CD4-positive, alpha-beta T cell treated with Interferon gamma for 1 hour (primary cell): ENCODE results near the gene INPP5A.
A peak's percentile ranks its signal among the peaks of the same experiment; 100 is the strongest.
"Not testable (repeated sequence)": the region's sequence is repeated elsewhere in the genome, so short reads cannot be mapped to it uniquely, and the experiment has no call there.

Experiments used
- DNase-seq: peaks from one replicate; pipeline ENCODE4 v3.0.0-alpha.2; 2020

INPP5A gene

GRCh38 chr10:132504501-132505272, 32.9 kb upstream of the INPP5A start:
- DNase-seq = no peak

DNA sequence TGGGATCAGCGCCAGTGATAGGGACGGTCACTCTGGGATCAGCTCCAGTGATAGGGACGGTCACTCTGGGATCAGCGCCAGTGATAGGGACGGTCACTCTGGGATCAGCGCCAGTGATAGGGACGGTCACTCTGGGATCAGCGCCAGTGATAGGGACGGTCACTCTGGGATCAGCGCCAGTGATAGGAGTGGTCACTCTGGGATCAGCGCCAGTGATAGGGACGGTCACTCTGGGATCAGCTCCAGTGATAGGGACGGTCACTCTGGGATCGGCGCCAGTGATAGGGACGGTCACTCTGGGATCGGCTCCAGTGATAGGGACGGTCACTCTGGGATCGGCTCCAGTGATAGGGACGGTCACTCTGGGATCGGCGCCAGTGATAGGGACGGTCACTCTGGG, 32.0 kb upstream of the INPP5A start:
- not testable (repeated sequence) for DNase-seq

- DNase-seq = no peak
Measured at GRCh38 chr10:132506711-132507408, 30.7 kb upstream of the INPP5A start.

DNA sequence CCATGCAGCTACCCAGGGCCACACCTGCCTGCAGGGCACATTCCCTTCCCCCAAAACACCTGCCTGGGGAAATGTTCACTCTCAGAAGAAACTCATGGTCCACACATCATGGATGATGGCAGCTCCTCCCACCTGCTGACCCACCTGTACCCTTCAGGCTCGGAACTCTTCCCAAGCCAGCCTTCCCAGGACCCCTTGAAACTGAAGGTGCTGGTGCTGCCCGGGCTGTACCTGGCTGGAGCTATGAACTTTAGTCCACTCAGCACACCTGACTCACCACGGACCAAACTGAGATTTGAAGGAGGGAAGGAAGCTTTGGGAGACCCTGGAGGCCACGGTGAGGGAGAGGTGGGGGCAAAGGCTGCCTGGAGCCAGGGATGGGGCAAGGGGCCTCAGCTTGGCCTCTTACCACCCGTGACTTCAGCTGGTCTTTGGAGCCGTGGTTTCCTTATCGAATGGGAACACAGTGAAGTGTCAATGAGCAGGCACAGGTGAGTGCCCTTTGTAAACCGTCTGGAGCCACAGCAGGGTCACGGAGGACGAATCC, 30.1 kb upstream of the INPP5A start:
- no peak for DNase-seq

DNA sequence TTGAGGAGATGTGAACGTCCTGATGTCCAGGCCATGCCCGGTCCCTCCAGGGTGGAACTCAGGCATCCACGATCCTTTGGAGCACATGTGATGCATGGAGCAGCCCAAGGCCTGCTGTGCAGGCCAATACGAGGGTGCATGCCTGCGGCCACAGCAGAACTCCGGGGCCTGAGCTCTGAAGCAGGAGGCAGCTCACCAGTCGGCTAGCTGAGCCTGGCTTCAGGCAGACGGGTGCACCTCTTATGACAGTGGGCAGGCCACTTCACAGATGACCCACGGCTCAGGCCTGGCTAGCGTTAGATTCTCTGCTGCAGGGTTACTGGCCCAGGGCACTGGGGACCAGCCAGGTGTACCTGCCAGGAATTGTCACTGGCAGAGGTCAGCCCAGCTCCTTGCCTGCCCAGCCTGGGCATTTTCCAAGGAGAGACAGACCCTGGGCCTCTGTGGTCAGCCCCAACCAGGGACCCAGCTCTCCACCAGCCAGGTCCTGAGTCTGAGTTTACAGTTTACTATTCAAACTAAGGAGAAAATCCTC, 29.6 kb upstream of the INPP5A start:
- DNase-seq = no peak

GRCh38 chr10:132508581-132509443, 28.8 kb upstream of the INPP5A start:
- no peak for DNase-seq

DNA sequence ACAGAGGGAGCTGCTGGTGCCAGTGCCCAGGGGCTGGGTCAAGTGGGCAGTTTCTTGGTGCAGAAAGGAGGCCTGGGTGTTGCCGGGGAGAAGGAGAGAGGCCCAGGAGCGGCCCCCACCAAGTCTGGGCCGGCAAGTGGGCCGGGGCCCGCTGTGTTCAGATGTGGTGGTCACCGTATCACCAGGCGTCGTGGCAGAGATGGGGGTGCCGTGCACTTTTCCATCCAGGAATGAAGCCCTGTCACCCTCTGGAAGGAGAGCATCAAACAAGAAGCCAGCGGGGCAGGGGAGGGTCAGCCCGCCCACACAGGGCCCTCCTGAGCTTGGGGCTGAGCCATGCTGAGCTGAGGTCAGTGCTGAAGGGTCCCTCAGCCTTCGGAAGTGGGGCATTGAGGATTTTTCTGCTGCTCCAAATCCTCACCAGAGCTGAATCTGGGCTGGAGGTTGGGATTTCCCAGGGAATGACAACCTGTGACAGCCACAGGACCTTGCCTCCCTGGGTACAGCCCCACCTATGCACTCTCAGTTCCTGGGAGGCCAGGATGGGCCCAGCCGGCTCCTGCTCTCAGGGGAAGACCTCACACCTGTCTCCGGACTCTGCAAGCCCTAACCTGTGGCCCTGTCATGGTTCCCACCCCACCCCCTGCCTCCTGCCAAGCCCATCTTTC, 27.9 kb upstream of the INPP5A start:
- DNase-seq = no peak

DNA sequence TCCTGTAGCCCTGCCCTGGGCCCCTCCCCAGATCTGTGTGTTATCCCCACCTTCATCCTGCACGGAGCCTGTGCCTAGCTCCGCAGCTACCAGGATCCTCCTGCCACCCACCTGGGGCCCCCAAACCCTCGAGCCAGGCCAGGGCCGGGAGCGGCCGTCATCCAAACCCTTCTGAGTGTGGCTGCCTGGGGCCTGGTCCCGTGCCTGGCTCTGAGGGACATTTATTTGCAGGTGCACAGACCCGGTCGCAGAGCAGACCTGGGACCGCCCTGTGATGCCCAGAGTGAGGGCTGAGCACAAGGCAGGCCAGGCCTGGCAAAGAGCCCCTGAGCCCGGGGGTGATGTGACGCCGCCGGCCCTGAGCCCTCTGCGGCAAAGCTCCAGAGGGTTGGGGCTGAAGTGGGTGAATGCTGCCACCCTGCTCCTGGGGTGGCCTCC, 27.4 kb upstream of the INPP5A start:
- no peak for DNase-seq

DNA sequence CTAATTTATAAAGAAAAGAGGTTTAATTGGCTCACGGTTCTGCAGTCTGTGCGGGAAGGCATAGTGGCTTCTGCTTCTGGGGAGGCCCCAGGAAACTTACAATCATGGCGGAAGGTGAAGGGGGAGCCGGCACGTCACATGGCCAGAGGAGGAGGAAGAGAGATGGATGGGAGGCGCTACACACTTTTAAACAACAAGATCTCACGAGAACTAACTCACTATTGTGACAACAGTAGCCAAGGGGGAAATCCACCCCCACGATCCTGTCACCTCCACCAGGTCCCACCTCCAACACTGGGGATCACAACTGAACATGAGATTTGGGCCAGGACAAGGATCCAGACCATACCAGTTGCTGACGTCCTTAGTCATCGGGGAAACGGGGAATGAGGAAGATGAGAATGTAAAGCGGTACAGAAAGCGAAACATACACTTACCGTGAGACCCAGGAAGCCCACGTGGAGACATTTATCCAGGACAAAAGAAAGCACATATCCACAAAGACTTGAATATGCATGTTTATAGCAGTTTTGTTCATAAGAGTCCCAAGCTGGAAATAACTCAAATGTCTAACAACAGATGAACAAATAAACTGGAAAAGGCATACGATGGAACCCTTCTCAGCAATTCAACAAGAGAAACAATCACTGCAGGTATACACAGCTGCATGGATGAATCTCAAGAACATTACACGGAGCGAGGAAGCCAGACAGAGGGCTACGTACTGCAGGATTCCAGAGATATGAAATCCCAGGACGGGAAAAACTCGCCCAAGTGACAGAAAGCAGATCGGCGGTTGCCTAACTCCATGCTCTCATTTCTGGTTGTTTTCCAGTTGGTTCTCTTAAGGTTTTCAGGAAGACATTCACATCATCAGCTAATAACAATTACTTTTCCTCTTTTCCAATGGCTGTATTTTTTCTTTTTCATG, 26.2 kb upstream of the INPP5A start:
- no peak for DNase-seq

GRCh38 chr10:132512052-132512442, 25.5 kb upstream of the INPP5A start:
- no peak for DNase-seq

DNA sequence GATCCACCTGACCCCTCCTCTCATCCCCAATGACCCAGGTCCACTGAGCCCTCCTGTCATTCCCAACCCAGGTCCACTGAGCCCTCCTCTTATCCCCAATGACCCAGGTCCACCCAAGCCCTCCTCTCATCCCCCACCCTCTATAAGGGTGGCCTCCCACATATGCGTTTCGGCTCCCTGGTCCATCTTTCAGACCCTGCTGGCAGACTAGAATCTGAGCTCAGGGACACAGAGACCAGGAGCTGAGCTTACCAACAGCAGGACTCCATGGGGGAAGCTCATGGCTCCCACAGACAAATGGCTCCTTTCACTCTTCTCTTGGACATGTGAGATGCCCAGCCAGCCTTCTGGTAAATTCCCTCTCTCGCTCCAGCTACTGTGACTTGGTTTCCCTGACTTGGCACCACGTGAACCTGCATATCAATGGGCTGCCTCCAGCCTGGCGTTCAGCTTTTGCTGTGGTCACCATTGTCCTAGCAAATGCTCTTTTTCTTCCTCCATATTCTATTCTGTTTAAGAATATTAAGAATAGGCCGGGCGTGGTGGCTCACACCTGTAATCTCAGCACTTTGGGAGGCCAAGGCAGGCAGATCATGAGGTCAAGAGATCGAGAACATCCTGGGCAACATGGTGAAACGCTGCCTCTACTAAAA, 24.8 kb upstream of the INPP5A start:
- no peak for DNase-seq

GRCh38 chr10:132514821-132515520, 22.6 kb upstream of the INPP5A start:
- no peak for DNase-seq

- no peak for DNase-seq
Measured at GRCh38 chr10:132515811-132516726, 21.5 kb upstream of the INPP5A start.

GRCh38 chr10:132516771-132517725, 20.5 kb upstream of the INPP5A start:
- peak; percentile 25 for DNase-seq

GRCh38 chr10:132517951-132518521, 19.6 kb upstream of the INPP5A start:
- no peak for DNase-seq

GRCh38 chr10:132518572-132519381, 18.8 kb upstream of the INPP5A start:
- DNase-seq = no peak
